HEK293 (cell line): Measurements from ENCODE around the gene ORC1.
A peak's percentile ranks its signal among the peaks of the same experiment; 100 is the strongest.

ENCODE experiments used
- CTCF ChIA-PET: fragments of 350-600 bp; formaldehyde crosslinking; extraction: SDS; loops from one replicate; lab custom pipeline; 2021; ENCODE audit warnings: antibody characterized with exemption; lab: Yijun Ruan, JAX
- POLR2A ChIA-PET: fragments of 300-600 bp; formaldehyde crosslinking; extraction: SDS; loops from one replicate; lab custom pipeline; 2020; ENCODE audit warnings: antibody characterized with exemption, inconsistent platforms; lab: Yijun Ruan, JAX
- H3K27ac ChIP-seq: fragments of 200-500 bp; sonication (Bioruptor generic); 2 replicates; pipeline ENCODE4 v1.5.1; 2014; ENCODE audit warnings: low read depth, low read length, control low read depth, inconsistent platforms; ENCODE audit errors: extremely low read depth
- H3K36me3 ChIP-seq, 2 experiments: fragments of 200-500 bp in 1 of 2; sonication (Bioruptor generic) in 1 of 2; 1 replicate in 1 of 2; 2 replicates in 1 of 2; pipeline ENCODE4 v1.5.1; 2014 to 2017; ENCODE audit warnings: inconsistent platforms in 2 of 2, low read length in 2 of 2; ENCODE audit not compliant: control insufficient read depth in 2 of 2, insufficient read depth in 1 of 2
- H3K4me1 ChIP-seq: fragments of 200-500 bp; sonication (Bioruptor generic); 2 replicates; pipeline ENCODE4 v1.5.1; 2014; ENCODE audit warnings: mild to moderate bottlenecking, low read length, inconsistent platforms; ENCODE audit not compliant: control insufficient read depth, insufficient read depth
- H3K4me3 ChIP-seq: 2 replicates; pipeline ENCODE4 v1.5.1; 2011; ENCODE audit warnings: low read depth, mild to moderate bottlenecking, control low read depth, low read length, moderate library complexity
- H3K9me3 ChIP-seq: fragments of 200-500 bp; sonication (Bioruptor generic); 2 replicates; pipeline ENCODE4 v1.5.1; 2014; ENCODE audit warnings: low read depth, low read length, inconsistent platforms; ENCODE audit not compliant: control insufficient read depth, insufficient read depth
- BCL6B ChIP-seq: fragments of 450-650 bp; formaldehyde crosslinking; IDR thresholded peaks from 2 replicates; pipeline ENCODE4 v1.5.1; 2017; ENCODE audit warnings: missing biosample characterization, missing genetic modification characterization
- GLIS1 ChIP-seq: fragments of 450-650 bp; formaldehyde crosslinking; IDR thresholded peaks from 2 replicates; pipeline ENCODE4 v1.5.1; 2016; ENCODE audit warnings: missing biosample characterization, missing genetic modification characterization
- KLF9 ChIP-seq: fragments of 450-650 bp; formaldehyde crosslinking; IDR thresholded peaks from 2 replicates; pipeline ENCODE4 v1.5.1; 2016; ENCODE audit warnings: missing biosample characterization, missing genetic modification characterization, low read depth
- MZF1 ChIP-seq: fragments of 450-650 bp; formaldehyde crosslinking; IDR thresholded peaks from 2 replicates; pipeline ENCODE4 v1.5.1; 2017; ENCODE audit warnings: missing biosample characterization, missing genetic modification characterization, borderline replicate concordance
- YY2 ChIP-seq: fragments of 450-650 bp; formaldehyde crosslinking; IDR thresholded peaks from 2 replicates; pipeline ENCODE4 v1.5.1; 2016; ENCODE audit warnings: missing biosample characterization, missing genetic modification characterization
- ZBTB48 ChIP-seq: fragments of 450-650 bp; formaldehyde crosslinking; IDR thresholded peaks from 2 replicates; pipeline ENCODE4 v1.5.1; 2016; ENCODE audit warnings: missing biosample characterization, missing genetic modification characterization
- ZFP3 ChIP-seq: fragments of 450-650 bp; formaldehyde crosslinking; IDR thresholded peaks from 2 replicates; pipeline ENCODE4 v1.5.1; 2016; ENCODE audit warnings: low read depth, missing biosample characterization, missing genetic modification characterization
- ZFP37 ChIP-seq: fragments of 450-650 bp; formaldehyde crosslinking; IDR thresholded peaks from 2 replicates; pipeline ENCODE4 v1.5.1; 2016; ENCODE audit warnings: missing biosample characterization, missing genetic modification characterization
- ZFP69B ChIP-seq: fragments of 450-650 bp; formaldehyde crosslinking; IDR thresholded peaks from 2 replicates; pipeline ENCODE4 v1.5.1; 2016; ENCODE audit warnings: missing biosample characterization, missing genetic modification characterization
- ZNF10 ChIP-seq: fragments of 450-650 bp; formaldehyde crosslinking; IDR thresholded peaks from 2 replicates; pipeline ENCODE4 v1.5.1; 2017; ENCODE audit warnings: missing biosample characterization, missing genetic modification characterization
- ZNF112 ChIP-seq: fragments of 450-650 bp; formaldehyde crosslinking; IDR thresholded peaks from 2 replicates; pipeline ENCODE4 v1.5.0; 2017; ENCODE audit warnings: missing biosample characterization, missing genetic modification characterization
- ZNF121 ChIP-seq: fragments of 450-650 bp; formaldehyde crosslinking; IDR thresholded peaks from 2 replicates; pipeline ENCODE4 v1.5.1; 2016; ENCODE audit warnings: missing biosample characterization, missing genetic modification characterization
- ZNF174 ChIP-seq: fragments of 450-650 bp; formaldehyde crosslinking; IDR thresholded peaks from 2 replicates; pipeline ENCODE4 v1.5.0; 2017; ENCODE audit warnings: missing biosample characterization, mild to moderate bottlenecking, missing genetic modification characterization
- ZNF211 ChIP-seq: fragments of 450-650 bp; formaldehyde crosslinking; IDR thresholded peaks from 2 replicates; pipeline ENCODE4 v1.5.1; 2016; ENCODE audit warnings: low read depth, missing biosample characterization, missing genetic modification characterization
- ZNF521 ChIP-seq: fragments of 450-650 bp; formaldehyde crosslinking; IDR thresholded peaks from 2 replicates; pipeline ENCODE4 v1.5.1; 2017; ENCODE audit warnings: missing biosample characterization, mild to moderate bottlenecking, missing genetic modification characterization
- ZNF549 ChIP-seq: fragments of 450-650 bp; IDR thresholded peaks from 2 replicates; pipeline ENCODE4 v1.5.1; 2018; ENCODE audit warnings: missing biosample characterization, missing genetic modification characterization, mild to moderate bottlenecking, inconsistent platforms, moderate library complexity
- ZNF555 ChIP-seq: fragments of 450-650 bp; formaldehyde crosslinking; conservative IDR thresholded peaks from 2 replicates; pipeline ENCODE4 v1.5.1; 2017; ENCODE audit warnings: missing biosample characterization, mild to moderate bottlenecking, missing genetic modification characterization, inconsistent platforms
- ZNF560 ChIP-seq: fragments of 450-650 bp; formaldehyde crosslinking; IDR thresholded peaks from 2 replicates; pipeline ENCODE4 v1.5.1; 2017; ENCODE audit warnings: missing biosample characterization, missing genetic modification characterization, borderline replicate concordance
- ZNF654 ChIP-seq: fragments of 450-650 bp; formaldehyde crosslinking; IDR thresholded peaks from 2 replicates; pipeline ENCODE4 v1.5.1; 2016; ENCODE audit warnings: low read depth, missing biosample characterization, missing genetic modification characterization
- ZNF677 ChIP-seq: fragments of 450-650 bp; IDR thresholded peaks from 2 replicates; pipeline ENCODE4 v1.5.0; 2018; ENCODE audit warnings: missing biosample characterization, mild to moderate bottlenecking, missing genetic modification characterization, moderate library complexity
- ZSCAN16 ChIP-seq: fragments of 450-650 bp; formaldehyde crosslinking; IDR thresholded peaks from 2 replicates; pipeline ENCODE4 v1.5.1; 2016; ENCODE audit warnings: missing biosample characterization, missing genetic modification characterization
- TF ChIP-seq, protein P1 (sequence below): fragments of 450-650 bp; formaldehyde crosslinking; IDR thresholded peaks from 2 replicates; pipeline ENCODE4 v1.5.1; 2016; ENCODE audit warnings: missing biosample characterization, missing genetic modification characterization
- TF ChIP-seq, protein P2 (sequence below): fragments of 450-650 bp; formaldehyde crosslinking; optimal IDR thresholded peaks from 2 replicates; pipeline ENCODE3; 2016; ENCODE audit warnings: missing biosample characterization, mild to moderate bottlenecking, missing genetic modification characterization
- TF ChIP-seq, protein P3 (sequence below): fragments of 450-650 bp; formaldehyde crosslinking; IDR thresholded peaks from 2 replicates; pipeline ENCODE4 v1.5.1; 2017; ENCODE audit warnings: missing biosample characterization, mild to moderate bottlenecking, missing genetic modification characterization, moderate library complexity

The ORC1 gene

DNA sequence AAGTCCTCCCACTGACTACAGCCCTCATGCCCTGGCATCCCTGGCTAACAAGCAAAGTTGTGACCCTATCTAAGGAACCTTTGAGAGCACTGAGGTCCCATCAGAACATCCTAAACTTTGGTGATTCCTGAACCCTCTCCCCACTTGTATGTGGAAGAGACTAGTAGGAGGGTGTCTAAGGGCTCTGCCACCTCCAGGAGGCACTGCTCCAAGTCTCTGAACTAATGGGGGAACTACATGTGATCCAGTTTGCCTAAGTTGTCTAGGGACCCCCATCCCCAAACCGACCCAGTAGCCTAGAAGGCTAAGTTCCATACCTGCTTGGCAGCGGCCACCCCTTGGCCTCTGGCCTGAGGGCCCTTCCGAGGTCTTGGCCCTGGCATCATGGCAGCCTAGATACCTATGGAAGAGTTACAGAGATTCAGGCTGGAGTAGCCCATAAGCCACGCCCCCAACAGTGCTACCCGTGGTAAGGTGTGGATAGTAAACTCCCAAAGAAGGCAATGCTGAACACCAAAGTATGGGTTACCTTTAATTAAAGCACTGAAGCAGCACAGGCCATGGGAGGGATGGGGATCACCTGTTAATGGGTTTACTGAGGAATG is 39.9 kb downstream of the ORC1 start:
- H3K36me3 ChIP-seq: peaks cover 0 to 51% of the 10 kb centered on the region in 2 experiments; a peak in 2 of 3 replicates
- no peak for TF ChIP-seq ZNF549 (tag by site-specific recombination)
- no peak for TF ChIP-seq ZNF10
- peak; percentile 15; the same call in 1 of the 2 replicates for TF ChIP-seq KLF9 (tag by site-specific recombination)
- TF ChIP-seq ZNF555 (tag by site-specific recombination): no peak
- peaks cover 7% of the 10 kb centered on the region; the same call in 1 of the 2 replicates for H3K4me1 ChIP-seq
- H3K27ac ChIP-seq: no peak overlapping the region
- no peak overlapping the region for H3K4me3 ChIP-seq
- POLR2A ChIA-PET: interaction anchor here (0.9 to 1.0 kb wide), 2 partner anchors 40 to 479 kb away, joined by 3 to 5 read pairs; partner anchors contain the start of genes ORC1, PRPF38A and ZYG11A
- H3K9me3 ChIP-seq: no peaks in the 10 kb centered on the region
- CTCF ChIA-PET: interaction anchor here (0.9 to 1.2 kb wide), 3 partner anchors 10 to 238 kb away, joined by 3 to 4 read pairs (median 4); no protein-coding TSS in a partner anchor

DNA sequence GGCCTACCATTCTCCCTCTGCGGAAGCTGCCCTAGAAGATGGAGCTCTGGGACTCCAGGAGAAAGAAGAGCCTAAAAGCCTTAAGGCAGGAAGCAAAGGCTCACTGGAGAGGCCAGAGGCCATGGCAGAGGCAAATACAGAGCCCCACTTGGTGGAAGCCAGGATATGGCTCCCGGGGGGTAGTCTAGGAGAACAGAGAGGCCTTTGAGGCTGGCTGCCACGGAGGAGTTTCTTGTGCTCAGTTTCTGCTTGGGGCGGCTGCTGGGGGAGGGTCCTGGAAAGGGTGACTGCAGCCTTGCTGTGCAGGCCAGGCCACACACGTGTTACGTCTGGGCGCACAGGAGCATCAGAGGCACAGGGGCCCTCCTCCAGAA is 43.6 kb downstream of the ORC1 start:
- ChIA-PET POLR2A (interaction anchor here (0.6 to 0.9 kb wide), 2 partner anchors 43 to 242 kb away, joined by 3 to 4 read pairs; partner anchors contain the start of genes ORC1 and PRPF38A), CTCF (no interaction called here)
- Histone ChIP-seq H3K4me3 (no peak overlapping the region), H3K4me1 (peaks cover 4% of the 10 kb centered on the region; the same call in 1 of the 2 replicates), H3K36me3 (peaks cover 4 to 89% of the 10 kb centered on the region in 2 experiments), H3K9me3 (no peaks in the 10 kb centered on the region), H3K27ac (no peak overlapping the region)
- TF ChIP-seq ZFP69B (tag by site-specific recombination) (no peak), ZNF521 (no peak), ZNF560 (tag by site-specific recombination) (no peak), ZFP37 (no peak)
- TF ChIP-seq, protein P1, sequence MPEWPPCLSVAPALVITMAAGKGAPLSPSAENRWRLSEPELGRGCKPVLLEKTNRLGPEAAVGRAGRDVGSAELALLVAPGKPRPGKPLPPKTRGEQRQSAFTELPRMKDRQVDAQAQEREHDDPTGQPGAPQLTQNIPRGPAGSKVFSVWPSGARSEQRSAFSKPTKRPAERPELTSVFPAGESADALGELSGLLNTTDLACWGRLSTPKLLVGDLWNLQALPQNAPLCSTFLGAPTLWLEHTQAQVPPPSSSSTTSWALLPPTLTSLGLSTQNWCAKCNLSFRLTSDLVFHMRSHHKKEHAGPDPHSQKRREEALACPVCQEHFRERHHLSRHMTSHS (tag by site-specific recombination): no peak

- Histone ChIP-seq H3K36me3 (peaks cover 10 to 95% of the 10 kb centered on the region in 2 experiments), H3K27ac (no peak overlapping the region), H3K9me3 (no peaks in the 10 kb centered on the region), H3K4me1 (peaks cover 3% of the 10 kb centered on the region; the same call in 1 of the 2 replicates), H3K4me3 (no peak overlapping the region)
- TF ChIP-seq ZNF121 (no peak), ZNF677 (no peak), ZSCAN16 (tag by site-specific recombination) (no peak), ZNF112 (no peak), ZBTB48 (tag by site-specific recombination) (no peak), YY2 (tag by site-specific recombination) (no peak), ZNF174 (tag by site-specific recombination) (no peak), KLF9 (tag by site-specific recombination) (no peak), ZNF555 (tag by site-specific recombination) (no peak), BCL6B (tag by site-specific recombination) (no peak), ZFP3 (no peak), ZNF211 (tag by site-specific recombination) (no peak), GLIS1 (no peak), MZF1 (tag by site-specific recombination) (no peak), ZNF654 (tag by site-specific recombination) (no peak)
- TF ChIP-seq, protein P2, sequence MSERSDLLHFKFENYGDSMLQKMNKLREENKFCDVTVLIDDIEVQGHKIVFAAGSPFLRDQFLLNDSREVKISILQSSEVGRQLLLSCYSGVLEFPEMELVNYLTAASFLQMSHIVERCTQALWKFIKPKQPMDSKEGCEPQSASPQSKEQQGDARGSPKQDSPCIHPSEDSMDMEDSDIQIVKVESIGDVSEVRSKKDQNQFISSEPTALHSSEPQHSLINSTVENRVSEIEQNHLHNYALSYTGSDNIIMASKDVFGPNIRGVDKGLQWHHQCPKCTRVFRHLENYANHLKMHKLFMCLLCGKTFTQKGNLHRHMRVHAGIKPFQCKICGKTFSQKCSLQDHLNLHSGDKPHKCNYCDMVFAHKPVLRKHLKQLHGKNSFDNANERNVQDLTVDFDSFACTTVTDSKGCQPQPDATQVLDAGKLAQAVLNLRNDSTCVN (tag by site-specific recombination): no peak
- TF ChIP-seq, protein P3, sequence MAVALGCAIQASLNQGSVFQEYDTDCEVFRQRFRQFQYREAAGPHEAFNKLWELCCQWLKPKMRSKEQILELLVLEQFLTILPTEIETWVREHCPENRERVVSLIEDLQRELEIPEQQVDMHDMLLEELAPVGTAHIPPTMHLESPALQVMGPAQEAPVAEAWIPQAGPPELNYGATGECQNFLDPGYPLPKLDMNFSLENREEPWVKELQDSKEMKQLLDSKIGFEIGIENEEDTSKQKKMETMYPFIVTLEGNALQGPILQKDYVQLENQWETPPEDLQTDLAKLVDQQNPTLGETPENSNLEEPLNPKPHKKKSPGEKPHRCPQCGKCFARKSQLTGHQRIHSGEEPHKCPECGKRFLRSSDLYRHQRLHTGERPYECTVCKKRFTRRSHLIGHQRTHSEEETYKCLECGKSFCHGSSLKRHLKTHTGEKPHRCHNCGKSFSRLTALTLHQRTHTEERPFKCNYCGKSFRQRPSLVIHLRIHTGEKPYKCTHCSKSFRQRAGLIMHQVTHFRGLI (tag by site-specific recombination): no peak
- ChIA-PET POLR2A (interaction anchor here (0.6 kb wide), 1 partner anchor 96 kb away, joined by 6 read pairs; no protein-coding TSS in a partner anchor), CTCF (no interaction called here)
These were observed 44.3 kb downstream of the ORC1 start for GRCh38 chr1:52359676-52360594.
